NCI-H2081 (cell line): Measurements from ENCODE around the gene NFKB2.

ENCODE experiments used
- DNase-seq, 2 experiments: peaks; one replicate each; lab custom pipeline; 2025; lab: John Stamatoyannopoulos, UW

The NFKB2 gene

DNA sequence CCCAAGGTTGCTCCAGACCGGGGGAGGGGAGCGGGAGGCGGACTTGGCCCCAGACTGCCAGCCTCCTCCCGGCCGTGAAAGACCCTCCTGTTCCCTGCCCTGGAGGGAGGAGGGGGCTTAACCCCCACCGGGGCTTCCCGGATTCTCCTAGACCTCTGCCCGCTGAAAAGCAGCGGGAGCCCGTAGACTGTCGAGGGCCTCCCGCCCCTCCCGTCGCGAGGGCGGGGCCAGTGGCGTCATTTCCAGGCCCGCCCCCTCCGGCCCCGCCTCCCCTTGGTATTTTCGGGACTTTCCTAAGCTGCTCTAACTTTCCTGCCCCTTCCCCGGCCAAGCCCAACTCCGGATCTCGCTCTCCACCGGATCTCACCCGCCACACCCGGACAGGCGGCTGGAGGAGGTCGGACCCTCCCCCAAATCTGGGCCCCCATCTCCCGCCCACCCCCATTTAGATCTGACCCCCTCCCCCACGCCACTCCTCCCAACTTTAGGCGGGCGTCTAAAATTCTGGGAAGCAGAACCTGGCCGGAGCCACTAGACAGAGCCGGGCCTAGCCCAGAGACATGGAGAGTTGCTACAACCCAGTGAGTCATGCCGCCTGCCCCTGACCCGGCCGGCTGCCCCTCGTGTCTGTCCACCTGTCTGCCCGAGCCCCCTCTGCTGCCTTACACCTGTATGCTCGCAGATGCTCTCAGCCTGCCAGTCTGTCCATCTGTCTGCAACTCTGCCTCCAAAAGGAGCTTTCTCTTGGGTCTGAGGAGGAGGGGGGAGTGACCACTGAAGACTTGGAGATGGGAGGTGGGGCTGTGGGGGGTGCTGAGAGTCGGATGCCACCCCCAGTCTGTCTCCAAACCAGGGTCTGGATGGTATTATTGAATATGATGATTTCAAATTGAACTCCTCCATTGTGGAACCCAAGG, at the start of gene NFKB2:
Gene NFKB2 (plus strand): TSS at position 306 of the 917 bp plus-strand sequence. CDS start 255 bp downstream, at position 561.
- DNase-seq: peak; percentile 25 to 45

GRCh38 chr10:102347236-102347828, 48.2 kb upstream of the NFKB2 start:
- no peak for DNase-seq

GRCh38 chr10:102352066-102352715, 43.3 kb upstream of the NFKB2 start:
- DNase-seq: peak; percentile 53 to 54

GRCh38 chr10:102354451-102354850, 41.1 kb upstream of the NFKB2 start:
- no peak for DNase-seq

DNA sequence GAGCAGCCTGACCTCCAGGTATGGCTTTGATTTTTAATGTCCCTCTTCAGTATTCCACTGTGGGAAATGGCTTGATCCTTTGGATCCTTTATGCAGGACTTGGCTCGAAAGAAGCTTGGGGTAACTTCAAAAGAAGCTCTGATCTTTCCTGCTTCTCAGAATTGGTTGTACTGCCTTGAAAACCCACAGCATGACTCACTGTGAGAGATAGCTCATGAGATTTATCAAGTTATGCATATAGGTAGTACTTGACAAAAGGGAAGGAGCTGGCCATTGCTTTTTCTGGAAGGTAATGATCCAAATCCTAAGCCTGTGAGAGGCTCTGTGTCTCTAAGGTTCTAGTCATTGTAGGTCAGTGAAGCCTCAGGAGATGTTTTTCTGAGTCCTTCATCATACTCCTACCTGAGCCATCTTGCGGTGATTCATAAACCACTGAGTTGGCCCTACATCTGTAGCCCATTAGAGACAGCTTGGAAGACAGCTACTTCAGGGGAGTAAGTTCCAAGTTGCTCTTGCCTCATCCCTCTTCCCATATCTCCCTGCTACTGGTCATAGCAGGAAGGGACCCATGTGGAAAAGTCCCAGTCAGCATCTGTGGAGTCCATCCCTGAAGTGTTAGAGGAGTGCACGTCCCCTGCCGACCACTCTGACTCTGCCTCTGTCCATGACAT, 36.7 kb upstream of the NFKB2 start:
- no peak for DNase-seq

DNA sequence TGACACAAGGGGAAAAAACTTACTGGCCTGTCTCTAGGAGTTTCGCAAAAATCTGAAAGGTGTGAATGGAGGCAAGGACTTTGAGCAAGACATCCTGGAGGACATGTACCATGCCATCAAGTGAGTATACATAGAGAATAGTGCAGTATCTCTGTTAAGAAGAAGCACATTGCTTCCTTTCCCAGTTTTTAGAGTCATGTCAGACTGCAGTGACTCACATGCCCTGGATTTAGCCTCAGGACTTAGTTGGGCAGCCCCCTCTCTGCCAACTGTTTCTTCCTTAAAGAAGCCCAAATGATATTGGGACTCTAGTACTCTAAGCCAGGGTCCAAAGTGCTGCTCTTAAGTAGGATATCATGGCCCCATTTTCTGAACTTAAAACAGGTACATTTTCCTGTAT, 28.1 kb upstream of the NFKB2 start:
- DNase-seq: no peak

DNA sequence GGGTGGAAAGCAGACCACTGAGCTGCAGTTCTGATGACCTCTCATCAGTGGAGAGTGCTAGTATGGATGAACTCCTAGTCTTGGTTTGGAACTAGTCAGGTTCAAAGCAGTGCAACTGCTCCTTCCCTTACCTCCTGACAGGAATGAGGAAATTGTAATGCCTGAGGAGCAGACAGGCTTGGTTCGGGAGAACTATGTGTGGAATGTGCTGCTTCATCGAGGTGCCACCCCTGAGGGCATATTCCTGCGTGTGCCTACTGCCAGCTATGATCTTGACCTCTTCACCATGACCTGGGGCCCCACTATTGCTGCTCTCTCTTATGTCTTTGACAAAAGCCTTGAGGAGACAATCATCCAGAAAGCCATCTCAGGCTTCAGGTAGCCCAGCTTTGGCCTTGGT, 27.4 kb upstream of the NFKB2 start:
- no peak for DNase-seq

- no peak for DNase-seq
Measured at GRCh38 chr10:102371295-102371694, 24.2 kb upstream of the NFKB2 start.

DNA sequence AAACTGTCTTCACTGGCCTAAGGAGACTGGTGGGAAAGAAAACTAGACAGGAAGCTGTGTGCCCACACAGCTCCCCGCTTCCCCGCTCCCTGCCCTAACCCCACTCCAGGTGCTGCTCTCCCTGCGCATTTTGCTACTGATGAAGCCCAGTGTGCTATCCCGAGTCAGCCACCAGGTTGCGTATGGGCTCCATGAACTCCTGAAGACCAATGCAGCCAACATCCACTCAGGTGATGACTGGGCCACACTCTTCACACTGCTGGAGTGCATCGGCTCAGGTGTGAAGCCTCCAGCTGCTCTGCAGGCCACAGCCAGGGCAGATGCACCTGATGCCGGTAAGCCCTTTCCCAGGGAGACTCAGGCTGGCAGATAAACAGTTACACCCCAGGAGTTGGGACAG, 20.3 kb upstream of the NFKB2 start:
- DNase-seq: no peak

DNA sequence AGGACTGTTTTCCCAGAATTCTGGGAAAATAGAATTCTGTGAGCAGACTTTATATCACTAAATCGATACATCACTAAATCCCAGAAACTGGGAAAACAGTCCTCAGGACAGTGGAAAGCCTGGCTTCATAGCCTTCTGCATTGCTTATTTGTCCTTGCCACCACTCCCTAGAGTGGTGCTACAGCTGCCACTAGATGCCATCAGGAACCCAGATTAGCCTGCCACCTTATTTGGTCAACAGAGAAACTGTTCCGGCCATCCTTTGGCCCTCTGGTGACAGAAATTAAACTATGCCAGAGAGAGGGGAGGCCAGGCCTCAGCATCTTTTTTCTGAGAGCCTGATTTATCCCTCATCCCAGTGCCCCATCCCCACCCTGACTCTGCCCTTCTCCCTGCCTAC, 19.6 kb upstream of the NFKB2 start:
- no peak for DNase-seq

GRCh38 chr10:102376901-102377300, 18.6 kb upstream of the NFKB2 start:
- DNase-seq: no peak

DNA sequence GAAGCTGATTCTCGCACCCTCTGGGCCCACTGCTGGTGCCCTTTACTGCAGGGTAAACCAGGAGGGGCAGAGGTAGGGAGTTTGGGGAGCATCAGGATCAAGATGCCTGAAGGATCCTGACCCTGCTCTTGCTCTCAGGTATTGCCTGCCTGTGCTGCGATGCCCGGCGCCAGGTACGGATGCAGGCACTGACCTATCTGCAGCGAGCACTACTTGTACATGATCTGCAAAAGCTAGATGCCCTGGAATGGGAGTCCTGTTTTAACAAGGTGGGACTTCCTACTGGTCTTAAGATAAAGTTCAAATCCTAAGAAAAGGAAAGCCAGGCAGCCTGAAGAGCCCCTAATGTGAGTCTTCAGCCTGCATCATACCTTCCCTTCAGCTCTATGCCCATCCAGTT, 16.1 kb upstream of the NFKB2 start:
- no peak for DNase-seq

DNA sequence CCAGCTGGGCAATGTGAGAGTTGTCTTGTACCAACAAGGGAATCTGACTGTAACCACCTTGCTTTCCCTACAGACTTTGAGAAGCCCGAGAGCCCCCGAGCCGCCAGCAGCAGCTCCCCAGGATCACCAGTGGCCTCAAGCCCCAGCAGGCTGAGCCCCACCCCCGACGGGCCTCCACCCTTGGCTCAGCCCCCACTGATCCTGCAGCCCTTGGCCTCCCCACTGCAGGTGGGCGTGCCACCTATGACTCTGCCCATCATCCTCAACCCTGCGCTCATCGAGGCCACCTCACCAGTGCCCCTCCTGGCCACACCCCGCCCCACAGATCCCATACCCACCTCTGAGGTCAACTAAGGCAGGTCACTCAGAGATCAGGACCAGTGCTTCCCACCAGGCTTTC, 13.5 kb upstream of the NFKB2 start:
- no peak for DNase-seq

DNA sequence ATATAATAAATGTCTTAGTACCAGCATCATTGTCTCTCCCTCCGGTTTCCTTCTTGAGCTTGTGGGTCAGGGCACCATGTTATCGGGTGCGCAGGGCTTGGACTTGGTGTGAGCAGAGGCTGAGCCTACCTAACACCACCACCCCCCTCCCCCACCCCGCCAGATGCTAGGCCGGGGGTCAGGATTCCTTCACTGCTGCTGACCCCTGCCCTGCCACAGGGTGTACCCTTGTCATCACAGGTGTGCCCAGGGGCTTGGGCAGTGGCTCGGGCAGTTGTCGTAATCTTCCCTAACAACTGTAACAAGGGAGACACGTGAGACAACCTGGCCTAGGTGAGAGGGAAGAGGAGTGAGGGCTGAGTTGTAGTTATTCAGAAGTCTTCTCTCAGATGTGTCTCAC, 12.6 kb upstream of the NFKB2 start:
- DNase-seq: no peak

DNA sequence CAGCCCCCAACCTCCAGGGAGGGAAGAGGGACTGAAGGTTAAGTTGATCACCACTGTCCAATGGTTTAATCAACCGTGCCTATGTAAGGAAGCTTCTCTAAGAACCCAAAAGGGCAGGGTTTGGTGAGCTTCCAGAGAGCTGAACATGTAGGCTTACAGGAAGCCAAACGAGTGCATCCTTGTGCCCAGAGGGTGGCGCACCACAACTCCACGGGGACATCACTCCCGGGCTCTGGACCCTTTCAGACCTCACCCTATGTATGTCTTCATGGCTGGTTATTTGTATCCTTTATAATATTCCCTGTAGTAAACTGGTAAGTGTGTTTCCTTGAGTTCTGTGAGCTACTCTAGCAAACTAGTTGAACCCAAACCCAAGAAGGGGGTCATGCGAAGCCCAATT, 11.5 kb upstream of the NFKB2 start:
- DNase-seq: no peak

GRCh38 chr10:102384606-102385429, 10.7 kb upstream of the NFKB2 start:
- no peak for DNase-seq

DNA sequence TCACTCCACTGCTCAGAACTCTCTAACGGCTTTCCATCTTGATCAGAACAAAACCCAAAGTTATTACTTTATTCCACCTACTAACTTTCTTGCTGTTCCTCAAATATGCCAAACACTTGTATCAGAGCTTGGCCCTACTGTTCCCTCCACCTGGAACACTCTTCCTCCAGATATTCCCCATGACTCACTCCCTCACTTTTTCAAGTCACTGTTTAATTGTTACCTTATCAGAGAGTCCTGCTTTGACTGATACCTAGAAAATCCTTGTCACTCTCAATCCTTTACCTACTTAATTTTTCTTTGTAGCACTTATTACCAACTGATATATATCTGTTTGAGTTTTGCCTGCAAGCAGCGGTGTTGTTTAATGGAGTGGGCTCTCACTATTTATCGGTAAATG, 5.6 kb upstream of the NFKB2 start:
- no peak for DNase-seq

- DNase-seq: no peak
Measured at GRCh38 chr10:102392306-102392705, 3.2 kb upstream of the NFKB2 start.

- DNase-seq: peak in 1 of 2 experiments; percentile 54
Measured at GRCh38 chr10:102393411-102394078, 2.0 kb upstream of the NFKB2 start.

DNA sequence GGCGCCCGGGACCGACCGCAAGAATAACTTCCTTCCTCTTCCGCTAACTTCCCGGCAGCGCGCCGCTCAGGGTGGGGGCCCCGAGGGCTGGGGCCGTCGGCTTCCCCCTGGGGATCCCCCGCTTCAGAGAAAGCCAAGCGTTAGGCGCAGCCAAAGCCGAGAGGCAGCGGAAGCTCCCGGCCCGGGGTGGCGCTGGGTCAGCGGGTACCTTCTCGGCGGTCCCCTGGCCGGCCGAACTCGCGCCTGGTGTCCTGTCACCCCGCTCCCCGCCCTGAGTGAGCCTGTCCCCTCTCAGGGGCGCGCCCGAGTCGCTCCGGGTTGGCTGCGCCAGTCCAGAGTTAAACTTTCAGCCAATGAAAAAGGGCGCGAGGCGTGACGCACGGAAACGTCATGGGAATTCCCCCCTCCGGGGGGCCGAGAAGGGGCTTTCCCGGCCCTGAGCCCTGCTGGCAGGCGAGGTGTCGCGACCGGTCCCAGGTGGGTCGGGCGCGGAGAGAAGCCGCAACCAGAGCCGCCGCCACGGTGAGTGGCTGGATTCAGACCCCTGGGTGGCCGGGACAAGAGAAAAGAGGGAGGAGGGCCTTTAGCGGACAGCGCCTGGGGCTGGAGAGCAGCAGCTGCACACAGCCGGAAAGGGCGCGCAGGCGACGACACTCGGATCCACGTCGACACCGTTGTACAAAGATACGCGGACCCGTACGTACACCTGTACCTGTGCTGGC, 1.3 kb upstream of the NFKB2 start:
- DNase-seq: peak; percentile 49 to 57
